Heart right ventricle (tissue), 16 donors: ENCODE results near the gene FBXO9. TPM values are rescaled to one million over a fixed set of nuclear protein-coding genes. Genes with fewer than 3 reads are reported as not detected.

Source experiments
- ATAC-seq, 8 donors: fragments of 200-7000 bp; cut with Tn5 transposase; one replicate each; pipeline ENCODE4 v1.9.1; 2020; ENCODE audit warnings: mild to moderate bottlenecking in 8 of 8, moderate library complexity in 8 of 8, moderate number of reproducible peaks in 1 of 8
- DNase-seq, 2 donors: peaks; one replicate each; pipeline ENCODE4 v3.0.0-alpha.2; 2020
- H3K27ac ChIP-seq, 10 donors: fragments of 200-600 bp; sonication (generic) in 2 of 10; one replicate each; pipeline versions ENCODE4 v1.5.0 to v1.8.0; 2020 to 2022; ENCODE audit warnings: mild to moderate bottlenecking in 3 of 10
- H3K27me3 ChIP-seq, 7 donors: fragments of 200-600 bp; one replicate each; pipeline ENCODE4 v1.8.0; 2021 to 2022; ENCODE audit warnings: mild to moderate bottlenecking in 2 of 7
- H3K36me3 ChIP-seq, 9 donors: fragments of 200-600 bp; sonication (generic) in 1 of 9; one replicate each; pipeline versions ENCODE4 v1.5.0 to v1.8.0; 2020 to 2022; ENCODE audit warnings: mild to moderate bottlenecking in 2 of 9
- H3K4me1 ChIP-seq, 9 donors: fragments of 200-600 bp; sonication (generic) in 1 of 9; one replicate each; pipeline versions ENCODE4 v1.5.0 to v1.8.0; 2020 to 2022; ENCODE audit warnings: mild to moderate bottlenecking in 4 of 9
- H3K4me3 ChIP-seq, 10 donors: fragments of 200-600 bp; sonication (generic) in 2 of 10; one replicate each; pipeline versions ENCODE4 v1.5.0 to v1.8.0; 2020 to 2022; ENCODE audit warnings: mild to moderate bottlenecking in 7 of 10, moderate library complexity in 2 of 10
- H3K9me3 ChIP-seq, 11 donors: fragments of 200-600 bp in 10 of 11; sonication (generic) in 2 of 11; one replicate each; pipeline versions ENCODE4 v1.5.0 to v1.8.0; 2013 to 2022; ENCODE audit warnings: mild to moderate bottlenecking in 2 of 11, control low read depth in 1 of 11, moderate library complexity in 1 of 11
- WGBS, 2 donors: extraction: QIAGEN DNeasy Blood & Tissue Kit; methylation state at CpG; one replicate each; pipeline ENCODE4 v1.1.7; 2013; ENCODE audit warnings: inconsistent platforms in 1 of 2; 5-methylcytosine and 5-hydroxymethylcytosine counted together
- intact Hi-C, 10 donors: fragments of 100-400 bp; cut with DNase I; formaldehyde crosslinking; loops; one replicate each; pipeline versions ENCODE4 v1.11.1 to v1.14.2; 2022
- polyA plus RNA-seq, 2 donors: library from polyadenylated mRNA; stranded (reverse); fragments of 200-250 nt; gene quantifications; one replicate each; pipeline ENCODE4 v1.2.3, GENCODE V29; 2013
- total RNA-seq, 10 donors: library from RNA; stranded (reverse); fragmentation: NEBNext Ultra II Directional in 3 of 10; extraction: Animal tissue kit (Norgen Biotek cat#: 25700) in 3 of 10; gene quantifications; one replicate each; pipeline versions ENCODE4 v1.2.1 to v1.2.4, GENCODE V29; 2021 to 2023
- TF ChIP-seq, protein P1 (sequence below), 9 donors: fragments of 200-600 bp; sonication (generic) in 2 of 9; IDR thresholded peaks; one replicate each; pipeline versions ENCODE4 v1.5.0 to v1.8.0; 2021 to 2022; ENCODE audit warnings: antibody characterized with exemption in 9 of 9, mild to moderate bottlenecking in 5 of 9, moderate library complexity in 1 of 9
- donor health status: Arrhythmogenic right ventricular cardiomyopathy.
- donor health status: ischemic (EF 13 %, LVEDD 7.1; RV severe dilation, severe dysfunction).
- donor health status: healthy with polysubstance abuse.
- donor health status: DM: no; HTN: yes; CAD: no.
- donor health status: DM: no; HTN: no; CAD: no.
- donor health status: ischemic (EF 25% LVEDD 6.9; RV normal size, moderate dysfunction).
- donor health status: ischemic (EF 25% LVEDD 5.7; RV mildly dilated, moderate dysfunction).
- donor health status: healthy.
- donor health status: DM: yes; HTN: yes; CAD: no.
- donor health status: Ischemic cardiomyopathy.
- donor health status: ischemic (EF 35%, LVEDD 5.7; RV mildly dilated, moderate dysfunction).
- donor health status: nonischemic (EF 11% LVEDD 7.7; RV severe dilation, severe dysfunction).
- donor health status: DM: yes; HTN: yes; CAD: no.
- donor health status: PGD.
- donor health status: ischemic (EF 29% LVEDD 5.4; RV normal size, mild dysfunction).
- donor health status: nonischemic (EF 23%, LVEDD 6.1; RV moderate dilation, normal function).

FBXO9 gene
- total and polyA plus RNA-seq, 12 donors = 16.8 to 80.8 (median 61.8) TPM

- peaks cover 0 to 97% (median 25%) of the 10 kb centered on the region in 9 donors for H3K36me3 ChIP-seq
- no peaks in the 10 kb centered on the region for H3K27me3 ChIP-seq
- H3K4me3 ChIP-seq = no peak overlapping the region
- no peaks in the 10 kb centered on the region for H3K9me3 ChIP-seq
- peaks cover 10 to 34% (median 22%) of the 10 kb centered on the region in 9 donors for H3K4me1 ChIP-seq
- intact Hi-C loops = no loop called here
- no peak for DNase-seq
- TF ChIP-seq, protein P1, sequence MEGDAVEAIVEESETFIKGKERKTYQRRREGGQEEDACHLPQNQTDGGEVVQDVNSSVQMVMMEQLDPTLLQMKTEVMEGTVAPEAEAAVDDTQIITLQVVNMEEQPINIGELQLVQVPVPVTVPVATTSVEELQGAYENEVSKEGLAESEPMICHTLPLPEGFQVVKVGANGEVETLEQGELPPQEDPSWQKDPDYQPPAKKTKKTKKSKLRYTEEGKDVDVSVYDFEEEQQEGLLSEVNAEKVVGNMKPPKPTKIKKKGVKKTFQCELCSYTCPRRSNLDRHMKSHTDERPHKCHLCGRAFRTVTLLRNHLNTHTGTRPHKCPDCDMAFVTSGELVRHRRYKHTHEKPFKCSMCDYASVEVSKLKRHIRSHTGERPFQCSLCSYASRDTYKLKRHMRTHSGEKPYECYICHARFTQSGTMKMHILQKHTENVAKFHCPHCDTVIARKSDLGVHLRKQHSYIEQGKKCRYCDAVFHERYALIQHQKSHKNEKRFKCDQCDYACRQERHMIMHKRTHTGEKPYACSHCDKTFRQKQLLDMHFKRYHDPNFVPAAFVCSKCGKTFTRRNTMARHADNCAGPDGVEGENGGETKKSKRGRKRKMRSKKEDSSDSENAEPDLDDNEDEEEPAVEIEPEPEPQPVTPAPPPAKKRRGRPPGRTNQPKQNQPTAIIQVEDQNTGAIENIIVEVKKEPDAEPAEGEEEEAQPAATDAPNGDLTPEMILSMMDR (IDR thresholded peaks at IDR 0.05) = no peak
- no peak overlapping the region for H3K27ac ChIP-seq
- ATAC-seq = no peak
These were observed 35.9 kb upstream of the FBXO9 start for GRCh38 chr6:53029257-53029656.

DNA sequence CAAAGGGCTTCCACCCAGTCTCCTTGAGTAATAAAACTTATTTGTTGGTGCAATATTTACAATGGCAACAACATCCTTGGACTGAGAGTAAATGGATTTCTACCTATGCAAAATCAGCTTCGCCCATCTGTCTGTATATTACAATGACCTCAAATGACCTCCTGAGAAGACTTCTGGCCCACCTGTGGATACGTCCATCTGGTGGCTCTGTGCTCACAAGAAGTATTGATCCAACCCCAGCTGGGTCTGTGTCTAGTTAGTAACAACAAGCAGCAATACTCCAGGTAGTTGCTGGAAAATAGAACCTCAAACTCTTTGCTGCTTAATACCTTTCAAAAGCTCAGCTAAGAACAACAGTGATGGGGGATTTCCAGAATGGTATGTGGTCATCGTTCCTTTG, 35.4 kb upstream of the FBXO9 start:
- Histone ChIP-seq H3K27me3 (no peaks in the 10 kb centered on the region), H3K27ac (no peak overlapping the region), H3K36me3 (peaks cover 0 to 97% (median 25%) of the 10 kb centered on the region in 9 donors), H3K9me3 (no peaks in the 10 kb centered on the region), H3K4me1 (peaks cover 10 to 39% (median 22%) of the 10 kb centered on the region in 9 donors), H3K4me3 (no peak overlapping the region)
- intact Hi-C loops = no loop called here
- DNase-seq (no peak), ATAC-seq (no peak)
- 88 to 93% methylated on average over 3 of the region's 3 CpGs for WGBS, 2 donors
- TF ChIP-seq, protein P1 (IDR thresholded peaks at IDR 0.05) = no peak

- DNase-seq (no peak), ATAC-seq (no peak)
- no peaks in the 10 kb centered on the region for H3K27me3 ChIP-seq
- intact Hi-C loops = no loop called here
- H3K4me1 ChIP-seq = peaks cover 10 to 54% (median 30%) of the 10 kb centered on the region in 9 donors
- no peaks in the 10 kb centered on the region for H3K9me3 ChIP-seq
- TF ChIP-seq, protein P1 (IDR thresholded peaks at IDR 0.05) = no peak
- 95 to 96% methylated on average over 4 of the region's 4 CpGs for WGBS, 2 donors
- no peak overlapping the region for H3K27ac ChIP-seq
- no peak overlapping the region for H3K4me3 ChIP-seq
- H3K36me3 ChIP-seq = peaks cover 0 to 97% (median 20%) of the 10 kb centered on the region in 9 donors
These were observed 33.9 kb upstream of the FBXO9 start for GRCh38 chr6:53031281-53031680.

DNA sequence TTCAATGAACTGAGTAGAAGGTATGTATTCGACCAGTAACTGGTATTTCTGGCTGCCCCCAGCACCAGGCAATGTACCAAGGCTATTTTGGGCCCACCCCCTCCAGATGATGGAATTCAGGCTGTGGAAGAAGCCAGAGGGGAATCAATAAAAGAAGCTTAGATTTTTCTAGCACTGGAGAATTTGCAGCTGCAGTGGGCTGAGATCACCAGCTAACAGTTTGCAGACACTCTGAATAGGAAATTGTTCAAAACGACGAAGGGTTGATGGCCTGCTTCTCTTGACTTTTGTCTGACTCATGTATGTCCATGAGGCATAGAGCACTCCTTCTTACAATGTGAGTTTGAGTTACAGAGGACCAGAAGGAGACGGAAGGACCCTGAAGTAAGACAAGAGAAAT, 32.4 kb upstream of the FBXO9 start:
- DNase-seq (no peak), ATAC-seq (peak in 6 of 8 donors; percentile 25 to 65 (median 38))
- Histone ChIP-seq H3K27me3 (no peaks in the 10 kb centered on the region), H3K27ac (peak overlapping the region in 7 of 10 donors; percentile 0 to 76 (median 56)), H3K4me1 (peaks cover 10 to 47% (median 29%) of the 10 kb centered on the region in 9 donors), H3K9me3 (no peaks in the 10 kb centered on the region), H3K36me3 (peaks cover 0 to 94% (median 19%) of the 10 kb centered on the region in 9 donors), H3K4me3 (no peak overlapping the region)
- intact Hi-C loops = no loop called here
- TF ChIP-seq, protein P1 (IDR thresholded peaks at IDR 0.05) = no peak
- 41 to 57% methylated on average over 4 of the region's 4 CpGs for WGBS, 2 donors
